UCSD-AML1 (cell line): Measurements from ENCODE around the gene RHOB.
A peak's percentile ranks its signal among the peaks of the same experiment; 100 is the strongest.
"Not testable (repeated sequence)": the region's sequence is repeated elsewhere in the genome, so short reads cannot be mapped to it uniquely, and the experiment has no call there.

Experiments
- DNase-seq: peaks from one replicate; lab custom pipeline; 2025; ENCODE audit not compliant: unreplicated experiment; lab: John Stamatoyannopoulos, UW

The RHOB gene

GRCh38 chr2:20422402-20423271 lies 24.2 kb upstream of the RHOB start:
- DNase-seq, result no peak

- DNase-seq, result no peak
These were observed 23.5 kb upstream of the RHOB start for GRCh38 chr2:20423359-20423758.

GRCh38 chr2:20423847-20424246 lies 23.0 kb upstream of the RHOB start:
- no peak for DNase-seq

- peak; percentile 87 for DNase-seq
These were observed 22.3 kb upstream of the RHOB start for GRCh38 chr2:20424300-20425290.

- DNase-seq, result no peak
These were observed 21.4 kb upstream of the RHOB start for GRCh38 chr2:20425371-20425881.

GRCh38 chr2:20425884-20426283 lies 21.0 kb upstream of the RHOB start:
- no peak for DNase-seq

GRCh38 chr2:20427931-20428526 lies 18.8 kb upstream of the RHOB start:
- no peak for DNase-seq

GRCh38 chr2:20428717-20429490 lies 18.0 kb upstream of the RHOB start:
- no peak for DNase-seq

- no peak for DNase-seq
These were observed 17.3 kb upstream of the RHOB start for GRCh38 chr2:20429528-20429927.

- DNase-seq, result no peak
These were observed 16.8 kb upstream of the RHOB start for GRCh38 chr2:20430035-20430434.

GRCh38 chr2:20430461-20431300 lies 16.2 kb upstream of the RHOB start:
- DNase-seq, result no peak

- DNase-seq, result no peak
These were observed 15.6 kb upstream of the RHOB start for GRCh38 chr2:20431301-20431698.

GRCh38 chr2:20431772-20432171 lies 15.1 kb upstream of the RHOB start:
- DNase-seq, result no peak

GRCh38 chr2:20432714-20433113 lies 14.2 kb upstream of the RHOB start:
- no peak for DNase-seq

- DNase-seq, result no peak
These were observed 13.6 kb upstream of the RHOB start for GRCh38 chr2:20433249-20433648.

- no peak for DNase-seq
These were observed 12.8 kb upstream of the RHOB start for GRCh38 chr2:20433946-20434553.

- DNase-seq, result no peak
These were observed 12.1 kb upstream of the RHOB start for GRCh38 chr2:20434588-20435294.

- not testable (repeated sequence) for DNase-seq
These were observed 11.4 kb upstream of the RHOB start for GRCh38 chr2:20435456-20435855.
